Islet of Langerhans (tissue), 1 donor: Measurements from ENCODE around the gene C6orf47.

Source experiments
- FAIRE-seq: peaks from one replicate; lab custom pipeline; 2011; peaks lifted over from hg19 to GRCh38; lab: Jason Lieb, UNC

C6orf47 gene

GRCh38 chr6:31634131-31634530, 26.4 kb downstream of the C6orf47 start:
- no peak for FAIRE-seq

- no peak for FAIRE-seq
These were observed 27.1 kb downstream of the C6orf47 start for GRCh38 chr6:31633447-31633846.

- FAIRE-seq, result no peak
These were observed 28.2 kb downstream of the C6orf47 start for GRCh38 chr6:31632279-31632946.

- FAIRE-seq, result no peak
These were observed 28.8 kb downstream of the C6orf47 start for GRCh38 chr6:31631681-31632278.

- no peak for FAIRE-seq
These were observed 29.4 kb downstream of the C6orf47 start for GRCh38 chr6:31631209-31631608.

GRCh38 chr6:31630177-31630934, 30.2 kb downstream of the C6orf47 start:
- no peak for FAIRE-seq

GRCh38 chr6:31629014-31629413, 31.6 kb downstream of the C6orf47 start:
- FAIRE-seq, result no peak

GRCh38 chr6:31627690-31628287, 32.8 kb downstream of the C6orf47 start:
- no peak for FAIRE-seq

- no peak for FAIRE-seq
These were observed 33.6 kb downstream of the C6orf47 start for GRCh38 chr6:31626952-31627351.

GRCh38 chr6:31624070-31624469, 36.5 kb downstream of the C6orf47 start:
- FAIRE-seq, result no peak

GRCh38 chr6:31622684-31623091, 37.9 kb downstream of the C6orf47 start:
- FAIRE-seq, result no peak

- FAIRE-seq, result no peak
These were observed 38.6 kb downstream of the C6orf47 start for GRCh38 chr6:31621991-31622390.

GRCh38 chr6:31621320-31621939, 39.1 kb downstream of the C6orf47 start:
- no peak for FAIRE-seq

GRCh38 chr6:31620586-31621319, 39.8 kb downstream of the C6orf47 start, which contains the start of gene PRRC2A:
TSS of gene PRRC2A (plus strand) at chr6:31620715. CDS start at chr6:31622790, 2,075 bp downstream.
- no peak for FAIRE-seq

GRCh38 chr6:31619805-31620585, 40.6 kb downstream of the C6orf47 start:
- FAIRE-seq, result peak; percentile 89

- no peak for FAIRE-seq
These were observed 43.6 kb downstream of the C6orf47 start for GRCh38 chr6:31617010-31617409.

GRCh38 chr6:31615748-31616147, 44.8 kb downstream of the C6orf47 start:
- no peak for FAIRE-seq

GRCh38 chr6:31614684-31615578, 45.6 kb downstream of the C6orf47 start, which contains the start of gene AIF1:
TSS of gene AIF1 (plus strand) at chr6:31615234. CDS start at chr6:31615330, 96 bp downstream.
- FAIRE-seq, result no peak

GRCh38 chr6:31614075-31614619, 46.4 kb downstream of the C6orf47 start:
- no peak for FAIRE-seq
